Measurements from ENCODE around the gene PTPRR. TPM values are rescaled to one million over a fixed set of nuclear protein-coding genes. Genes with fewer than 3 reads are reported as not detected.

The PTPRR gene
- total RNA-seq, 1 experiment from 2014 or later: 0.46 TPM

- no peak overlapping the region for H3K27ac Mint-ChIP-seq
- H3K36me3 Mint-ChIP-seq: peaks cover 3% of the 10 kb centered on the region; the same call in 1 of the 2 replicates
- DNase-seq (ENCODE audit: low spot score): no peak
- no peaks in the 10 kb centered on the region for H3K27me3 Mint-ChIP-seq (ENCODE audit: low read depth)
- ATAC-seq: no peak
- peaks cover 5% of the 10 kb centered on the region; the same call in 1 of the 2 replicates for H3K9me3 Mint-ChIP-seq
- ChIA-PET POLR2A (no interaction called here), CTCF (no interaction called here)
- no peak overlapping the region for H3K4me3 Mint-ChIP-seq
- H3K4me1 Mint-ChIP-seq: peaks cover 4% of the 10 kb centered on the region
- TF ChIP-seq, protein P1, sequence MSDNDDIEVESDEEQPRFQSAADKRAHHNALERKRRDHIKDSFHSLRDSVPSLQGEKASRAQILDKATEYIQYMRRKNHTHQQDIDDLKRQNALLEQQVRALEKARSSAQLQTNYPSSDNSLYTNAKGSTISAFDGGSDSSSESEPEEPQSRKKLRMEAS (CRISPR knock-in tag; IDR thresholded peaks at IDR 0.05): no peak
- TF ChIP-seq GTF2I (CRISPR knock-in tag; conservative IDR thresholded peaks at IDR 0.05) (no peak), USF1 (CRISPR knock-in tag; IDR thresholded peaks at IDR 0.05) (no peak), JUN (CRISPR knock-in tag; IDR thresholded peaks at IDR 0.05) (no peak), TEAD4 (CRISPR knock-in tag; IDR thresholded peaks at IDR 0.05) (no peak), NFATC4 (CRISPR knock-in tag; IDR thresholded peaks at IDR 0.05) (no peak)
These were observed 132.9 kb downstream of the PTPRR start for GRCh38 chr12:70787612-70788011.

DNA sequence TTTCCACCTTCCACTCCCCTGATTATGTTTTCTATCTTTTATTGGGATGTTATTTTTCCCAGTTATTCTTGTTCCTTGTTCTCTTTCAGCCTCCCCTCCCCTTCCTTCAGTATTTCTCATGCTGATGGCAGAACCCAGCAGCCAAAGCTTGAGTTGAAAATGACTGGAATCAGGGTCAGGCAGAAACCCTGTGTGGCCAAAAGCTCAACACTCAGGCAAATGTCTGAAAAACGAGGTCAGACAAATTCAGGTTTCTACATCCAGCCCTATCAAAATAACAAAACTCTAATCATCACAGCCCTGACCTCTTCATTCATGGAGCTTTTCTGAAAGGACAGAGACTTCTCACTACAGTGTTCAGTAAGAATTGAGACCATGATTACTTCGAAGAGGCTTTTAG is 134.6 kb downstream of the PTPRR start:
- TF ChIP-seq CTCF (IDR thresholded peaks at IDR 0.05) (no peak), OVOL2 (CRISPR knock-in tag; IDR thresholded peaks at IDR 0.05; ENCODE audit: borderline replicate concordance) (no peak), PRDM15 (CRISPR knock-in tag; IDR thresholded peaks at IDR 0.05) (no peak), ATF1 (CRISPR knock-in tag; IDR thresholded peaks at IDR 0.05) (no peak), ZNF396 (CRISPR knock-in tag; IDR thresholded peaks at IDR 0.05; ENCODE audit: borderline replicate concordance) (no peak), SMAD4 (CRISPR knock-in tag; IDR thresholded peaks at IDR 0.05) (no peak), USF1 (CRISPR knock-in tag; IDR thresholded peaks at IDR 0.05) (no peak)
- TF ChIP-seq, protein P2, sequence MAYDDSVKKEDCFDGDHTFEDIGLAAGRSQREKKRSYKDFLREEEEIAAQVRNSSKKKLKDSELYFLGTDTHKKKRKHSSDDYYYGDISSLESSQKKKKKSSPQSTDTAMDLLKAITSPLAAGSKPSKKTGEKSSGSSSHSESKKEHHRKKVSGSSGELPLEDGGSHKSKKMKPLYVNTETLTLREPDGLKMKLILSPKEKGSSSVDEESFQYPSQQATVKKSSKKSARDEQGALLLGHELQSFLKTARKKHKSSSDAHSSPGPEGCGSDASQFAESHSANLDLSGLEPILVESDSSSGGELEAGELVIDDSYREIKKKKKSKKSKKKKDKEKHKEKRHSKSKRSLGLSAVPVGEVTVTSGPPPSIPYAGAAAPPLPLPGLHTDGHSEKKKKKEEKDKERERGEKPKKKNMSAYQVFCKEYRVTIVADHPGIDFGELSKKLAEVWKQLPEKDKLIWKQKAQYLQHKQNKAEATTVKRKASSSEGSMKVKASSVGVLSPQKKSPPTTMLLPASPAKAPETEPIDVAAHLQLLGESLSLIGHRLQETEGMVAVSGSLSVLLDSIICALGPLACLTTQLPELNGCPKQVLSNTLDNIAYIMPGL (CRISPR knock-in tag; IDR thresholded peaks at IDR 0.05): no peak
- Mint-ChIP-seq H3K4me1 (peaks cover 8% of the 10 kb centered on the region), H3K27ac (peak overlapping the region; percentile 32; the same call in 1 of the 2 replicates), H3K36me3 (peaks cover 3% of the 10 kb centered on the region; the same call in 1 of the 2 replicates), H3K4me3 (no peak overlapping the region), H3K9me3 (peaks cover 13% of the 10 kb centered on the region; the same call in 1 of the 2 replicates), H3K27me3 (ENCODE audit: low read depth) (no peaks in the 10 kb centered on the region)
- no peak for ATAC-seq
- DNase-seq (ENCODE audit: low spot score): no peak
- CTCF ChIA-PET: interaction anchor here (0.9 kb wide), 1 partner anchor 228 kb away, joined by 3 read pairs; no protein-coding TSS in a partner anchor
- POLR2A ChIA-PET: no interaction called here

Data from WTC11 (cell line).